SK-MEL-5 (cell line): ENCODE results near the gene RPL32. TPM values are rescaled to one million over a fixed set of nuclear protein-coding genes. Genes with fewer than 3 reads are reported as not detected.

Source experiments
- DNase-seq: peaks from one replicate; pipeline ENCODE4 v3.0.0-alpha.2; 2016; ENCODE audit warnings: low read depth, low spot score
- in situ Hi-C: cut with HindIII; loops from 2 replicates; pipeline ENCODE4 v1.10.0; 2016; ENCODE audit warnings: low sequenced_read_pairs, high pct_unique_total_duplicates, low pct_unique_long_range_greater_than_20kb
- total RNA-seq: library from RNA; depleted of rRNA; stranded (reverse); fragments of >200 nt; shearing (Covaris generic); gene quantifications from 2 replicates; pipeline ENCODE4 v1.2.3, GENCODE V29; 2014

RPL32 gene
- total RNA-seq, 1 experiment from 2014 or later = 3,441 TPM

DNA sequence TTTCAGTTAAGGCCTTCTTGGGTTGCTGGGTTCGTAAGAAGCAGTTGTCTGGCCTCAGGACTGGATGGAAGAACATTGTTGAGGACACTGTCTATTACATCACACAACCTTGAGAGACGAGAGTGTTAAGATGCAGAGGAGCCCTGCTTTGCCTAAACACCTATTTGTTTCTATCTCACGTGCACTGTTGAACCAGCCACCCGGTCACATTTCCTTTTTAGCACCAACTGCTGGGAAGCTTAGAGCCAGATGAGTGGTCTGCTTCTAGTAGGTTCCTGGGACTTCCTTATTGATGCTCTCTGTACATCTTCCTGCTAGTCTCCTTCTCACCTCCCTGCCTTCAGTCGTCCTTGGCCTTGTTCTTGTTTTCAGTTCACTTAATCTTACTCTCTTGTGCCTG is 22.6 kb downstream of the RPL32 start:
- no peak for DNase-seq
- in situ Hi-C loops = no loop called here

DNA sequence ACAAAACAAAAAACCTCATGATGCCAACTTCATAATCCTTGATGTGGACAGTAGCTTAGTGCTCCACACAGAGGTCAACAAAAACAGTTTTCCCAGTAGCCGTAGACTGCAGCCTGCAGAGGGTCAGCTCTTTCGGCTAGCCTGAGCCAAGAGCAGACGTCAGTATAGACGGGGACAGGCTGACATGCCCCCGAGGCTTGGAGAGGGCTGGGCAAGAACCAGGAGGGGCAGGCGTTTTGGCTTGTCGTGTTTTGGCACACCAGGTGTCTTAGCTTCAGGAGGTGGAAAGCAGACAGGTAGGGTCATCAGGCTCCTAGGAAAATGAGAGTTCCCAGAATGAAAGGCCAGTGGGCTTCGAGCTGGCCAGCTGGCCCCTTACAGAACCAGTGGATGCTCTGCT is 23.1 kb downstream of the RPL32 start:
- in situ Hi-C loops = no loop called here
- DNase-seq = no peak

DNA sequence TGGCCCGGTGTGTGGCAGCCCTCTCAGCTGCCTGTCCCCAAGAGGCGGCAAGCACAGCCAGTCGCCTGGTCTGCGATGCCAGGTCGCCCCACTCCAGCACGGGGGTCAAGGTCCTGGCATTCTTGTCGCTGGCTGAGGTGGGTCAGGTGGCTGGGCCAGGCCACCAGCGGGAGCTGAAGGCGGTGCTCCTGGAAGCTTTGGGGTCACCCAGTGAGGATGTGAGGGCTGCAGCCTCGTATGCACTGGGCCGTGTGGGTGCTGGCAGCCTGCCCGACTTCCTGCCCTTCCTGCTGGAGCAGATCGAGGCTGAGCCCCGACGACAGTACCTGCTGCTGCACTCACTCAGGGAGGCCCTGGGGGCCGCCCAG is 24.0 kb downstream of the RPL32 start:
- in situ Hi-C loops = no loop called here
- no peak for DNase-seq

DNA sequence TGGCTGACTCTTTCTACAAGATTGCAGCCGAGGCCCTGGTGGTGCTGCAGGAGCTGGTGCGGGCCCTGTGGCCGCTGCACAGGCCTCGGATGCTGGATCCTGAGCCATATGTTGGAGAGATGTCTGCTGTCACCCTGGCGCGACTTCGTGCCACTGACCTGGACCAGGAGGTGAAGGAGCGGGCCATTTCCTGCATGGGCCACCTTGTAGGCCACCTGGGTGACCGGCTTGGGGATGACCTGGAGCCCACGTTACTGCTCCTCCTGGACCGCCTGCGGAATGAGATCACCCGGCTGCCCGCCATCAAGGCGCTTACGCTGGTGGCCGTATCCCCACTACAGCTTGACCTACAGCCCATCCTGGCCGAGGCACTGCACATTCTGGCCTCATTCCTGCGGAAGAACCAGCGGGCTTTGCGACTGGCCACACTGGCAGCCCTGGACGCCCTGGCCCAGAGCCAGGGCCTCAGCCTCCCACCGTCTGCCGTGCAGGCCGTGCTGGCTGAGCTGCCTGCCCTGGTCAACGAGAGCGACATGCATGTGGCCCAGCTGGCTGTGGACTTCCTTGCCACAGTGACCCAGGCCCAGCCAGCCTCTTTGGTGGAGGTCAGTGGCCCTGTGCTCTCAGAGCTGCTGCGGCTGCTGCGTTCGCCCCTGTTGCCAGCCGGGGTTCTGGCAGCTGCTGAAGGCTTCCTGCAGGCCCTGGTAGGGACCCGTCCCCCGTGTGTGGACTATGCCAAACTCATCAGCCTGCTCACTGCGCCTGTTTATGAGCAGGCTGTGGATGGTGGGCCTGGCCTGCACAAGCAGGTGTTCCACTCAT is 24.6 kb downstream of the RPL32 start:
- in situ Hi-C loops = no loop called here
- no peak for DNase-seq

DNA sequence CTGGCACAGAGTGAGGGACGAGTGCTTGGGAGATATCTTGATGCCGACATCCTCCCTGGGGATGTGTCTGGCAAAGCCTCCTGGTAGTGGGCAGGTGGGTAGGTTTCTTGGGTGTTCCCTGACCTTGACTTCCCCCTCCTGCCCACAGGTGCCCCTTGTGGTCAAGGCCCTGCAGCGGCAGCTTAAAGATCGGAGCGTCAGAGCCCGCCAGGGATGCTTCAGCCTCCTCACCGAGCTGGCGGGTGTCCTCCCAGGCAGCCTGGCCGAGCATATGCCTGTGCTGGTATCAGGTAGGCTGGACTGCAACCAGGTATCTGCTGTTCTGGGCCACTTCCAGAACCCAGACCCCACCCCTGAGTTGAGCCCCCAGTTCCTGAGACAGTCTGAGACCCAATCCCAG is 25.6 kb downstream of the RPL32 start:
- DNase-seq = no peak
- in situ Hi-C loops = no loop called here

DNA sequence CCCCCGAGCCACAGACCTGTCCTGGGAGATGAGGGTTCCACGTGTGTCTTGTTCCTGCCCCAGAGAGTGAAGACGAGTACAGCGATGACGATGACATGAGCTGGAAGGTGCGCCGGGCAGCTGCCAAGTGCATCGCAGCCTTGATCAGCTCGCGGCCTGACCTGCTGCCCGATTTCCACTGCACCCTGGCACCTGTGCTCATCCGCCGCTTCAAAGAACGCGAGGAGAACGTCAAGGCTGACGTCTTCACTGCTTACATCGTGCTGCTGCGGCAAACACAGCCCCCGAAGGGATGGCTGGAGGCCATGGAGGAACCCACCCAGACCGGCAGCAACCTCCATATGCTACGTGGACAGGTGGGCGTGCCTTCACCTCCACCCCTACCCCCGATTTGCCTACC is 26.3 kb downstream of the RPL32 start:
- in situ Hi-C loops = no loop called here
- no peak for DNase-seq

DNA sequence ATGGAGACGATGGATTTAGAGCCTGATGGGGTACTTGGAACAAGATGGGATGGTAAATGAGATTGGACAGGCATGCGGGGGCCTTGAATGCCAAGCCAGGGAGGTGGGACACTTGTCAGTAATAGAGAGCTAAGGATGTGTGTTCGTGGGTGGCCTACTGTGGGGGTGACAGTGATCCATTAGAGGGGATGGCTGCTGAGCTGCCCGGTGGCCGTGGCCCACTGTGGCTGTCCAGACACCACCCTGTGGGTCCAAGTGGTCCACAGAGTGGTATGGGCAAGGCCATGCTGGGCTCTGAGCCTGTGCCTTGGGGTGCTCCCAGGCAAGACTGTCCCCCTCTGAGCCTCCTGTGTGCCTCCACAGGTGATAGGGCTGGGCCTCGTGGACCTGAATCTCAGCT is 27.4 kb downstream of the RPL32 start:
- no peak for DNase-seq
- in situ Hi-C loops = no loop called here

DNA sequence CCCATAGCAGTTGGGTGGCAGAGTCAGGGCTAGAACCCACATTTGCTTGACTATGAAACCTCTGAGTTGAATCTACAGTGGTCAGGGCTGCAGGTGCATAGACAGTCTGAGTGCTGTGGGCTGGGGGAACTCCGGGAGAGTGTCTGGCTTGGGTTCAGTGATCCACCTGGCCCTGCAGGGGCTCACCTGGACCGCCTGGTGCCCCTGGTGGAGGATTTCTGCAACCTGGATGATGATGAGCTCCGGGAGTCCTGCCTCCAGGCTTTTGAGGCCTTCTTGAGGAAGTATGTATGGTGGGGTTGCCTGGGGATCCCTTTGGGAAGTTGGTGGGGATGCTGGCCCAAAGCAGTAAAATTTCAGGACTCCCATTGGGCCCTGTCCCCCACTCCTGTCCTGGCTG is 28.6 kb downstream of the RPL32 start:
- no peak for DNase-seq
- in situ Hi-C loops = no loop called here

DNA sequence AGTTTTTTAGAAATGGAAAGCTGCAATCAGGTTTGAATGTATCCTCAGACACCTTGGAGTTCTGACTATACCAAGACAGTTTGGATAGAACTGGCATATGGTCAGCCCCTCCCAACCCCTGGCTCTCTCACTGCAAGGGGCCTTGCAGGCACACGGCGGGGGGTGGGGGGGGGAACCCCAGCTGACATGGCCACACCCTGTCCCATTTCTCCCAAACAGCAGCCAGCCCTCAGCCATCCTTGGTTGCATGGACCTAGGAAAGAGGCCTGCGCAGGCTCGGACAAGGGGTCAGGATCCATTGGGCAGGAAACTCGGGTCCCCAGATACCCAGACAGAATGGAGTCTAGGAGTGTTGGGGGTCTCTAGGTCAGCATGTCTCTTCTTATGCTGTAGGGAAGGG is 30.4 kb downstream of the RPL32 start:
- DNase-seq = no peak
- in situ Hi-C loops = no loop called here

DNA sequence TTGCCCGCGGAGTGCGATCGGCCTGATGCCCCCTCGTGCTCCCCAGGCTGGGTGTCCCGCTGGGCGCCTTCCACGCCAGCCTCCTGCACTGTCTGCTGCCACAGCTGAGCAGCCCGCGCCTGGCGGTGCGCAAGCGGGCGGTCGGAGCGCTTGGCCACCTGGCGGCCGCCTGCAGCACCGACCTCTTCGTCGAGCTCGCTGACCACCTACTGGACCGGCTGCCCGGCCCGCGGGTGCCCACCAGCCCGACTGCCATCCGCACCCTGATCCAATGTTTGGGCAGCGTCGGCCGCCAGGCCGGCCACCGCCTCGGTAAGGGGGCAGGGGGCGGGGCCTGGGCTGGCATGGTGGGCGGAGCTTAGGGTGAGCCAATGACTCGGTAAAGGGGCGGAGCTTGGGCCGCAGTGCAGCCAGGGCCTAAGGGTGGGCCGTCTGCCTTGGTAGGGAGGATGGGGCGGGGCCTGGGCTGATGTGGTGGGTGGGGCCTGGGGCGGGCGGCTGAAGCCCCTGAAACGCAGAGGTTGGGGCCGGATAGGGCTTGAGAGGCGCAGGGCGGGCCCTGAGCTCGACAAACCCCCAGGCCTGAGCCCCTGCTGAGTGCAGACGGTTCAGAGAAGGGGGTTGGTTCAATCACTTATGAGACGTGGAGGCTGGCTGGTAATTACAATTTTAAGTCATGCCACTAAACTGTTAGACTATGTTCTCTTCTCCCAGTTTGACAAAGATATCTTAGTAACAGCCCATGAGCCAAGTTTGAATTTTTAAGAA is 31.2 kb downstream of the RPL32 start:
- DNase-seq = peak; percentile 93
- in situ Hi-C loops = no loop called here

DNA sequence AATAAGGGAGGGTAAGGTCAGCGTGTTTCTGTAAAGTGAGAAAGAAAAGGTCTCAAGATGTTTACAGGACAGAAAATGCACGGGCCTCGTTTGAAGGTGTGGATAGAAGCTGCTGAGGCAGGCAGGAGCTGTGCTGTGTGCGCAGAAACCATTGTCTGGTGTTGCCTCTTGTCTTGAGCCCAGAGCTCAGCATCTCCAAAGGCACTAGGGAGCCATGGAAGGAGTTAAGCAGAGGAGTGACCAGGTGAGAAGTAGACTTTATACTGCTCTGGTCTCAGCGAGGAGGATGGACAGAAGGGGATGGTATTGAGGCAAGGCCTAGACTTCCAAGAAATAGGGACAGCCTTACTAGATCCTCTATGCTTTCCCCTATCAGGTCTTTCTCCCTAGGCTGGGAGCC is 31.9 kb downstream of the RPL32 start:
- no peak for DNase-seq
- in situ Hi-C loops = no loop called here

DNA sequence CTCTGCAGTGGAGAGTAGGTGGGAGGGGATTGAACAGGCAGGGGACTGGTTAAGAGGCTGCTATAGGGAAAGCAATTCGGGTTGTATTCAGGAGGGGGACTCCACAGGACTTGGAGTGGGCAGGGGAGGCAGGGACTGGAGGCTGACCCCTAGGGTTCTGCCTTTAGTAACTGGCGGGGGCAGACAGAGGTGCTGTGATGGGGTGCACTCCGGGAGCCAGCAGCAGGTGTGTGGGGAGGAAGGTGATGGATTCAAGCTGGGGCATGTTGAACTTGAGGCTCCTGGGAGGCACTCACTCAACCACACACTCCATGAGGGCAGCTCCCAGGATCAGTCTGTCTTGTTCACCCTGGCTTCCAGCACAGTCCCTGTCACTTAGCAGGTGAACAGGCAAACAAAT is 32.4 kb downstream of the RPL32 start:
- in situ Hi-C loops = no loop called here
- no peak for DNase-seq

DNA sequence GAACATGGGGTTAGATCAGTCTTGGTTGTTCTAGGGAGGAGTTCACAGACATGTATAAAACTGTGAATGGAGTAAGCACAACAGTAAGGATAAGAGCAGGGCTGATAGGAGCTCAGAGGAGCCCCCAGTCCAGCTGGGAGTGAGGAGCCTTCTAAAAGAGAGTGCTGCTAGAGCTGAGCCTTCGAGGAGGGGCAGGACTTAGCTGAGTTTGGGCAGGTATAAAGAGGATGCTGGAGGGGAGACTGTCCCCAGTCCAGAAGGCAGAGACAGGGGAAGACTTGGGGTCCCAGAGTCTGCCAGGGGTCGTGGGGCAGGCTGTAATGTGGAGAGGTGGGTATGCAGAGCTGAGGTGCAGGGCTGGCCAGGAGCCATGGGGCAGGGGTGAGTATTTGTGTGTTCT is 32.8 kb downstream of the RPL32 start:
- DNase-seq = no peak
- in situ Hi-C loops = no loop called here

DNA sequence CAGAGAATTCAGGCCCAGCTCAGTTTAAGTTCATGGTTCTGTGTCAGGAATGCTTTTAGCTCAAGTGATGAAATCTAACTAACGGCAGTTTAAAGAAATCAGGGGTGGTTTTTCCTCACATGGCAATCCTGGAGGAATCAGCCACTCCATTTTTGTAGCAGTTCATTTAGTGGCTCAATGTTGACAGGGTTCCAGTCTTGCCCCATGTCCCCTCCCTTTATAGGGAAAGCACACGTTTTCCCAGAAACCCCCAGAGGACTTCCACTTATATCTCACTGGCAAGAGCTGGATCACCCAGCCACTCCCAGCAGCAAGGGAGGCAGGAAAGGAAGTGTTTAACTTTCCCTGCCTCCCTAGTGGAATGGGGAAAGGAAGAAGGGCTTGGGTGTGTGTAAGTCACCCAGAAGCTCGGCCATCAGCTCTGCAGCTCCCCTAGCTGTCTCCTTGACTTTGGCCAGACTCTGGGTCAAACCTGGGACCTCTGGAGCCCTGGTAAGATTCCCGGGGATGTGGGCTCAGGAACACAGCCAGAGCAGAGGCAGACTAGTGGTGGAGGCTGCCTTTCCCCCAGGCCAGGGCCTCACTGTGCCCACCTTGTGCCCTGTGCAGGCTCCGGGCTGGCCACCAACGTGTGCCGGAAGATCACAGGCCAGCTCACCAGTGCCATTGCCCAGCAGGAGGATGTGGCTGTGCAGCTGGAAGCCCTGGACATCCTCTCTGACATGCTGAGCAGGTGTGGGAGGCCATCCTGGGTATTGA is 33.6 kb downstream of the RPL32 start:
- no peak for DNase-seq

DNA sequence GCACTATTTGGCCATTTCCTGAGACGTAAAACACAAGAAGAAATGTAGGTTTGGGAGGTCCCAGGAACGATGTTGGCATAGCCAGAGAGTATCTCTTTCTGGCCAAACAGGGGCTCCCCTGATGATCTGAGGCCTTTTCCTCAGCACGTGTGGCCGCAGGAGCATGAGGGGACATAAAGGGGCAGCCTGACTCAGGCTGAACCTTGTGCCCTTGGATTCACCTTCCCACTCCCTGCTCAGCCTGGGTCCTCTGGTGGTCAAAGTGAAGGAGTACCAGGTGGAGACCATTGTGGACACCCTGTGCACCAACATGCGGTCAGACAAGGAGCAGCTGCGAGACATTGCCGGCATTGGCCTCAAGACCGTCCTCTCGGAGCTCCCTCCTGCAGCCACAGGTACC is 34.3 kb downstream of the RPL32 start:
- in situ Hi-C loops = no loop called here
- no peak for DNase-seq

More for the DNA sequence above, 33.6 kb downstream of the RPL32 start:
- in situ Hi-C loops = no loop called here

DNA sequence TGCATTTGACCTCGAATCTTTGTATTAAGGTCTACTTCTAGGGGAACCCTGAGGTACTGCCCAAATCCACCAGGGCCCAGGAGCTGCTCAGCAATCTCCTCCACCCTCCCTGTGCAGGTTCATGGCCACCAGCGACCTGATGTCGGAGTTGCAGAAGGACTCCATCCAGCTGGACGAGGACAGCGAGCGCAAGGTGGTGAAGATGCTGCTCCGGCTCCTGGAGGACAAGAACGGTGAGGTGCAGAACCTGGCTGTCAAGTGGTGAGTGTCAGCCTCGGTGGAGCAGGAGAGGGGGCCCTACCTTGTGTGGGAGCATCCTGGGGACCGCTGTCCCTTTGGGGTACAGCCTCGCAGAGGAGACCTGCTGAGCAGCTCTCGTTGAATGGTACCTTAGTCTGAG is 38.0 kb downstream of the RPL32 start:
- no peak for DNase-seq
- in situ Hi-C loops = no loop called here

DNA sequence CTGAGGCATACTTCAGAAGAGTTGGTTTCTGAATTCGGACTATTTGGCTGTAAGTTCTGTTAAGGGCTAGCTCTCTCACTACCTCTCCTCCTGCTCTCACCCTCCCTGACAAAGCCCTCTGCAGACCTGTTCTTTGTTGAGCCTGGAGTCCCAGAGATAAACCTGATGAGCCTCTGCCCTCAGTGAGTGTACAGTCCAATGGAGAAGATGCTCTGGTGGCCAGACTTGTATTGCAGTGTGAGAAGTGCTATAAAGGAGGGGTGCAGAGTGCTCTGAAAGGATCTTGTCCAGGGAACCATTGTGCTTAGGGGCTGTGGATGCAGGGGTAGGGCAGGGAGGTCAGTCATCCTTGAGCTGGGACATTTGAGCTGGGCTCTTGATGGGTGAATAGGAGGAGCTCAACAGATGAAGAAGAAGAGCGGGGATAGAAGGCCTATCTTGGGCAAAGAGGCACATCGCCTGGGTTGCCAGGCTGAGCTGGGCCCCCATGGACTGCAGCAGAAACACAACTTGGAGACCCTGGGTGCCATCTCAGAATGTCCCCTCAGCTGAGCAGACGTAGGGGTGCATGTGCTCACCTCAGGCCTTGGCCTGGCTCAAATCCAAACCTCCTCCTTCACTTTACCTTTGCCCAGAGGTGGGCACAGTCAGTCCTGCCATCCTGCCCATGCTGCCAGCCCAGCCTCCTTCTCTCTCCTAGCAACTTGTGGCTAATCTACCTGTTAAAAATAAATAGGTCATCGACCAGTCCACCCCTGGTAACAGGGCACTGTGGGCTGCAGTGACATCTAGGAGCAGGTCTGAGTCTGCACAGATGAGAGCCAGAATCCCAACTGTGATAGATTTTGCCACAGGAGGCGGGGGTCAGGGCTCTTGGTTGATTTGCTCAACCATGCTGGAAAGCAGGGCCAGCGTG is 41.6 kb downstream of the RPL32 start:
- in situ Hi-C loops = no loop called here
- DNase-seq = no peak
